Activated CD8-positive, alpha-beta memory T cell treated with anti-CD3 and anti-CD28 coated beads for 1 hour (primary cell): Measurements from ENCODE around the gene ACSL5.

Experiments used
- DNase-seq, 2 donors: peaks; one replicate each; pipeline ENCODE4 v3.0.0-alpha.2; 2020; ENCODE audit warnings: low read depth in 1 of 2; ENCODE audit errors: extremely low read depth in 1 of 2

Gene ACSL5

GRCh38 chr10:112373912-112374338 is at the start of gene ACSL5:
Gene ACSL5 (plus strand): TSS chr10:112374116. CDS start chr10:112394947, 20,831 bp downstream.
- DNase-seq: no peak

GRCh38 chr10:112327678-112328077 is 46.2 kb upstream of the ACSL5 start:
- DNase-seq: no peak

GRCh38 chr10:112330162-112330561 is 43.8 kb upstream of the ACSL5 start:
- DNase-seq: no peak

- no peak for DNase-seq
Measured at GRCh38 chr10:112330607-112331160, 43.2 kb upstream of the ACSL5 start.

GRCh38 chr10:112332022-112332421 is 41.9 kb upstream of the ACSL5 start:
- DNase-seq: no peak

- DNase-seq: no peak
Measured at GRCh38 chr10:112332509-112333228, 41.2 kb upstream of the ACSL5 start.

GRCh38 chr10:112333452-112333851 is 40.5 kb upstream of the ACSL5 start:
- no peak for DNase-seq

- no peak for DNase-seq
Measured at GRCh38 chr10:112335111-112335867, 38.6 kb upstream of the ACSL5 start.

- DNase-seq: no peak
Measured at GRCh38 chr10:112335868-112336265, 38.0 kb upstream of the ACSL5 start.

- DNase-seq: no peak
Measured at GRCh38 chr10:112336556-112337201, 37.2 kb upstream of the ACSL5 start.

- DNase-seq: no peak
Measured at GRCh38 chr10:112338957-112339356, 35.0 kb upstream of the ACSL5 start.

- no peak for DNase-seq
Measured at GRCh38 chr10:112340601-112341000, 33.3 kb upstream of the ACSL5 start.

GRCh38 chr10:112343056-112343806 is 30.7 kb upstream of the ACSL5 start:
- no peak for DNase-seq

GRCh38 chr10:112344261-112344660 is 29.7 kb upstream of the ACSL5 start:
- no peak for DNase-seq

GRCh38 chr10:112345202-112345601 is 28.7 kb upstream of the ACSL5 start:
- no peak for DNase-seq

- no peak for DNase-seq
Measured at GRCh38 chr10:112345743-112346142, 28.2 kb upstream of the ACSL5 start.

- DNase-seq: no peak
Measured at GRCh38 chr10:112346774-112347173, 27.1 kb upstream of the ACSL5 start.

GRCh38 chr10:112347709-112348671 is 25.9 kb upstream of the ACSL5 start:
- DNase-seq: no peak

- DNase-seq: no peak
Measured at GRCh38 chr10:112348759-112349158, 25.2 kb upstream of the ACSL5 start.
